ENCODE measurements around the gene ATP11B.

DNA sequence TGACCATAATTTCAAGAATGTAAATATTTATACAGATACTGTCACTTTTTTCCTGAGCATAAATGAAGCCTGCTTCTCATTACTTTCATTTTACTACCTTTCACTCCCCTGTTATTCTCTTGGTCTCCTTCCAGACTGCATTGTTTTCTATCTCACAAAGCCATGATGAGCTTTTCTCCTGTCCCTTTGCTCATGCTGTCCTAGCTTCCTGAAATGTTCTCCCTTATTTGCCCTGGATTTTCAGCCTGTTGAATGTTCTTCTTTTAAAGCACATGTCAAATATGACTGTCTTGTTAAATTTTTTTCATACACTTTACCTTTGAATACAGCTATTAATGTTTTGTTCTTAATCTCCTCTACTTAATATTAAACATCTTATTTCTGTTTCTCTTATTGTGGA, 31.7 kb downstream of the ATP11B start:
- TF ChIP-seq, protein P1, sequence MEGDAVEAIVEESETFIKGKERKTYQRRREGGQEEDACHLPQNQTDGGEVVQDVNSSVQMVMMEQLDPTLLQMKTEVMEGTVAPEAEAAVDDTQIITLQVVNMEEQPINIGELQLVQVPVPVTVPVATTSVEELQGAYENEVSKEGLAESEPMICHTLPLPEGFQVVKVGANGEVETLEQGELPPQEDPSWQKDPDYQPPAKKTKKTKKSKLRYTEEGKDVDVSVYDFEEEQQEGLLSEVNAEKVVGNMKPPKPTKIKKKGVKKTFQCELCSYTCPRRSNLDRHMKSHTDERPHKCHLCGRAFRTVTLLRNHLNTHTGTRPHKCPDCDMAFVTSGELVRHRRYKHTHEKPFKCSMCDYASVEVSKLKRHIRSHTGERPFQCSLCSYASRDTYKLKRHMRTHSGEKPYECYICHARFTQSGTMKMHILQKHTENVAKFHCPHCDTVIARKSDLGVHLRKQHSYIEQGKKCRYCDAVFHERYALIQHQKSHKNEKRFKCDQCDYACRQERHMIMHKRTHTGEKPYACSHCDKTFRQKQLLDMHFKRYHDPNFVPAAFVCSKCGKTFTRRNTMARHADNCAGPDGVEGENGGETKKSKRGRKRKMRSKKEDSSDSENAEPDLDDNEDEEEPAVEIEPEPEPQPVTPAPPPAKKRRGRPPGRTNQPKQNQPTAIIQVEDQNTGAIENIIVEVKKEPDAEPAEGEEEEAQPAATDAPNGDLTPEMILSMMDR (conservative IDR thresholded peaks at IDR 0.05 in 1 of 2, IDR thresholded peaks at IDR 0.05 in 1 of 2; ENCODE audit: low read depth in 1 of 2, low read length in 2 of 2), result no peak
- TF ChIP-seq EZH2 (IDR thresholded peaks at IDR 0.05; ENCODE audit: low read length, missing control alignments), result no peak
